HG03469 (cell line): ENCODE results near the gene PHETA2.

ENCODE experiments used
- ATAC-seq: cut with Tn5 transposase; IDR thresholded peaks from one replicate; pipeline ENCODE4 v1.9.1; 2021; ENCODE audit warnings: mild to moderate bottlenecking, moderate library complexity, moderate number of reproducible peaks; ENCODE audit not compliant: unreplicated experiment

PHETA2 gene, protein sequence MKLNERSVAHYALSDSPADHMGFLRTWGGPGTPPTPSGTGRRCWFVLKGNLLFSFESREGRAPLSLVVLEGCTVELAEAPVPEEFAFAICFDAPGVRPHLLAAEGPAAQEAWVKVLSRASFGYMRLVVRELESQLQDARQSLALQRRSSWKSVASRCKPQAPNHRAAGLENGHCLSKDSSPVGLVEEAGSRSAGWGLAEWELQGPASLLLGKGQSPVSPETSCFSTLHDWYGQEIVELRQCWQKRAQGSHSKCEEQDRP

DNA sequence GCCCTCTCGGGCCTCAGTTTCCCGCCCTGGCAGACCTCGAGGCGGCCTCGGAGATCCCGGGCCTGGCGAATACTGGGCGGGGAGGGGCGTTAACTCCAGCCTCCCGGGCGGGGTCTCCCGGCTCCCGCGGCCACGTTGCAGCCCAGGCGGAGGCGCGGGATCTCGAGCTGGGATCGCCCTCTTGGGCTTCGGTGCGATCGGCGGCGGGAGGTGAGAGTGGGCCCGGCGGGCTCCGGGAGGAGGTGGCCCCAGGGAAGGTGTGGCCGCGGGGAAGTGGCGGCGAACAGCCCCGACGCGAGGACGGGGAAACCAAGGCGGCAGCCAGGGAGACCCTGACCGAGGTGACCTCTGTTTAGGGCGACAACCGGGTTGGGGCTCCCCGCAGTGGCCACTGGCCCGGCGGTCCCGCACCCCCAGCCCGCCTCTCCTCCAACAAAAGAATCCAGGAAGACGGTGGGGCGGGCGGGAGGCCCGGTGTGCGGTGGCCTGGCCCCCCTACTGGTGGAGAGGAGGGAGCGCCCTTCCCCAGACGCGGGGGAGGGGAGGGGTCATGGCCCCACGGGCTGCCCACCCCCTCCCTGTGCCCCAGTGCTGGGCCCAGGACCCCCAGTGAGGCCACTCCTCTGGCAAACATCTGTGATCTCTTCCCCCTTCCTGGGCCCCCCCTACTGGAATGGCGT is at the start of gene PHETA2:
Gene PHETA2 (plus strand): TSS at position 117 of the 680 bp plus-strand sequence. CDS start 3,046 bp downstream, outside the sequence.
- ATAC-seq: no peak

DNA sequence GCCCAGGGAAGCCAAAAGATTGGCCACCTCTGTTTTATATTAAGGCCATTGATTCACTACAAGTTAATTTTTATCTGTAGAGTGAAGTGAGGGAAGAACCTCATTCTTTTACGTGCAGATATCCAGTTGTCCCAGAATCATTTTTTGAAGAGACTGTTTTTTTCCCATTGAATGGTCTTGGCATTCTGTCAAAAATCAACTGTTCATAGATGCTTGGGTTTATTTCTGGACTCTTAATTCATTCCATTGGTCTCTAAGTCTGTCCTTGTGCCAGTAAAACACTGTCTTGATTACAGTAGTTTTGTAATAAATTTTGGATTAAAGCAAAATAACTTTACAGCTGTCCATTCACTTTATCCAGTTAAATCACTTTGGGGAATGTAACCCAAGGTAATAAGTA is 48.6 kb upstream of the PHETA2 start:
- ATAC-seq: no peak

DNA sequence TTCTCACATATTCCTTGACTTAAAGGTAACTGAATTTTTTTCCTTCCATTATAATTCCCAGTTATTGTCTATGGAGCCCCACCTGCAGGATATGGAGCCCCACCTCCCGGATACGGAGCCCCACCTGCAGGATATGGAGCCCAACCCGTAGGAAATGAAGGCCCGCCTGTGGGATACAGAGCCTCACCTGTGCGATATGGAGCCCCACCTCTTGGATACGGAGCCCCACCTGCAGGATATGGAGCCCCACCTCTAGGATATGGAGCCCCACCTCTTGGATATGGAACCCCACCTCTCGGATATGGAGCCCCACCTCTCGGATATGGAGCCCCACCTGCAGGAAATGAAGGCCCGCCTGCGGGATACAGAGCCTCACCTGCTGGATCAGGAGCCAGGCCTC is 47.3 kb upstream of the PHETA2 start:
- no peak for ATAC-seq

DNA sequence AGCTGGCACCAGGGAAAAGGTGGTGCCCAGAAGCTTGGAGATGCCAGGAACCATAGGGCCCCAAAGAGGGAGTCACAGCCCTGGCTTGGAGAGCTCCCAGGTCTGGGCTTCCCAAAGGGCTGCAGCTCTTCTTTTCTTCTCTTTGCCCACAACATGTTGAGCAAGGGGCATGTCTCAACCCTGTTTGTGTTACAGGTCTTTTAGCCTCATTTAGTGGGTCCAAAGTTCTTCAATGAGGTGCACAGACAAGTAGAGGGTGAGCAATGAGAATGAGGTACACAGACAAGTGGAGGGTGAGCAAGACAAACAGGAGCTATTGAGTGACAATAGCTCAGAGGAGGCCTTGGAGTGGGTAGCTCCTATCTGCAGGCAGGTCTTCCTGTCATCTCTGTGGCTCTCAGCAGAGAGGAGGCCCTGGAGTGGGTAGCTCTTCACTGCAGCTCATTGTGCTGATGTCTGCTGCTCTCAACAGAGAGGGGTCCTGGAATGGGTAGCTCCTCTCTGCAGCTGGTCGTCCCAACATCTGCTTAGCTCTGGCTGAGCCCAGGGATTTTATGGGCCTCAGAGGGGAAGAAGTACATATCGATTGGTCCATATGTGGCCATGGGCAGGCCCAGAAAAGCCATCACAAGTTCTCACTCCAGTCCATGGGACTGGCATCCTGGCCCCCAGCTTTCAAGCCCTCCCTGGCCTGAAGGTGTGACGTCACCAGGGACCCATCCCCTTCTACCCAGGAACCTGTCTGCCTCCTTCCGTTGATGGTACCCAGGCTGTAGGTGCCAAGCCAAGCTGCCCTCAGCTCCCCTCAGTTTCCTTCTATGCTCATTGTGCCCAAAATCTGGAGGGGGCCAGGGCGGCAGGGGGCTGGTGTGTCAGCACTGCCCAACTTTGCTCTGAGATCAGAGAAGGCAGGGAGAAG is 40.5 kb upstream of the PHETA2 start:
- ATAC-seq: no peak

DNA sequence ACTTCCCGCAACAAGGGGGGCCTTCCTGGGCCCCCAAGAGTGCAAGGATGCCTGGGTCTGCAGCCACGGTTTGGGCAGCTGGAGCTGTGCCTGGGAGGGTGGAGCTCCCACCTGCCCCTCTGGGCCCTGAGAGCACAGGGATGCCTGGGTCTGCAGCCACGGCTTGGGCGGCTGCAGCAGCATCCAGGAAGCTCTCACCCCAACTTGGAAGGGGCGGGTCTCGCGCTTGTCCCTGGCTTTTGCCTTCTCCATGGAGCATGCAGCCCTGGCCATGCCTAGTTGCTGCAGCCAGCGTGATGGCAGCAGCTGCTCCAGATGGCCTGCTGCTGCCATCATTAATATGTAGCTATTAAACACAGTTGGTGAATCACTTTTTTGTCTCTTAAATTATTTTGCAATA is 38.8 kb upstream of the PHETA2 start:
- no peak for ATAC-seq

DNA sequence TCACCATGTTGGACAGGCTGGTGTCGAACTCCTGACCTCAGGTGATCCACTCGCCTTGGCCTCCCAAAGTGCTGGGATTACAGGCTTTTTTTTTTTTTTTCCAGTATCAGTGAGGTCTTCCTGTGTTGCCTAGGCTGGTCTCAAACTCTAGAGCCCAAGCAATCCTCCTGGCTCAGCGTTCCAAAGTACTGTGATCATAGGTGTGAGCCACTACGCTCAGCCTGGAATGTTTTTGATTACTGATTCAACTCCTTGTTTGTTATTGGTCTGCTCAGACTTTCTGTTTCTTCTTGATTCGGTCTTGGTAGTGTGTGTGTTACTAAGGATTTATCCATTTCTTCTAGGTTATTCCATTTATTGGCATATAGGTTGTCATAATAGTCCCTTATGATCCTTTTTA is 34.8 kb upstream of the PHETA2 start:
- ATAC-seq: no peak

DNA sequence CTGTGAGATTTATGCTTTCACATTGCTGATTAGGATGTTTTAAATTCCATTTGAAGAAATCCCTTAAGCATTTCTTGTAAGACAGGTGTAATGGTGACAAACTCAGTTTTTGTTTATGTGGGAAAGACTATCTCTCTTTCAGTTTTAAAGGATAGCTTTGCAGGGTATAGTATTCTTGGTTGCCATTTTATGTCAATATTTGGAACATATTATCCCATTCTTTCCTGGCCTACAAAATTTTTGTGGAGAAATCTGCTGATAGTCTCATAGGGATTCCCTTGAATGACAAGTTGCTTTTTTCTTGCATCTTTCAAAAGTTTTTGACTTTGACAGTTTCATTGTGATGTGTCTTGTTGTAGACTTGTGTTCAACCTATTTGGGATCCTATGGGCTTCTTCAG is 32.3 kb upstream of the PHETA2 start:
- no peak for ATAC-seq

DNA sequence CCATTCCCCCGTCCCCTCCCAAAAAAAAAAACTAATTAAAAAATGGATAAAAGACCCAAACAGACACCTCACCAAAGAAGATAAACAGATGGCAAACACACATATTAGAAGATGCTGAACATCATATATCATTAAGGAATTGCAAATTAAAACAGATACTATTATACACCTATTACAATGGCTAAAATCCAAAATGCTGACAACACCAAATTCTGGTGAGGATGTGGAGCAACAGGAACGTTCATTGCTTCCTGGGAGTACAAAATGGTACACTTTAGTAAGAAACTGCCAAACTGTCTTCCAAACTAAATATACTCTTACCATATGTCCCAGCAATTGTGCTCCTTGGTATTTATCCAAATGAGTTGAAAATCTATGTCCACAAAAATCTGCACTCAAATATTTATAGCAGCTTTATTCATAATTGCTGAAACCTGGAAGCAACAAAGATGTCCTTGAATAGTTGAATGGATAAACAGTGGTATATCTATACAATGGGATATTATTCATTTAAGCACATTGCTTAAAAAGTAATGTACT is 23.3 kb upstream of the PHETA2 start:
- no peak for ATAC-seq

DNA sequence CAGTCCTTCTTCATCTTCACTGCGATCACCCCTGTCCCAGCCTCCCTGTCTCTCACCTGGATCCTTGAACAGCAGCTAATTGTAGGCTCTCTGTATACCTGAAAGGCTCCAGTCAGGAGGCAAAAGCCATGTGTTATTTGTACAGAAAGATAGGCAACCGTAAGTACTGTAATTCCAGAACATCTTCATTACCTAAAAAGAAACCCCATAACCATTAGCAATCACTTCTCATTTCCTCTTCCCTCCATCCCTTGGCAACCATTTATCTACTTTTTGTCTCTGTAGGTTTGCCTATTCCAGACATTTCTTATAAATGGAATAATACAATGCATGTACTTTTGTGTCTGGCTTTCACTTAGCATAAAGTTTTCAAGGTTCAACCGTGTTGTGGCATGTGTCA is 21.3 kb upstream of the PHETA2 start:
- ATAC-seq: no peak

DNA sequence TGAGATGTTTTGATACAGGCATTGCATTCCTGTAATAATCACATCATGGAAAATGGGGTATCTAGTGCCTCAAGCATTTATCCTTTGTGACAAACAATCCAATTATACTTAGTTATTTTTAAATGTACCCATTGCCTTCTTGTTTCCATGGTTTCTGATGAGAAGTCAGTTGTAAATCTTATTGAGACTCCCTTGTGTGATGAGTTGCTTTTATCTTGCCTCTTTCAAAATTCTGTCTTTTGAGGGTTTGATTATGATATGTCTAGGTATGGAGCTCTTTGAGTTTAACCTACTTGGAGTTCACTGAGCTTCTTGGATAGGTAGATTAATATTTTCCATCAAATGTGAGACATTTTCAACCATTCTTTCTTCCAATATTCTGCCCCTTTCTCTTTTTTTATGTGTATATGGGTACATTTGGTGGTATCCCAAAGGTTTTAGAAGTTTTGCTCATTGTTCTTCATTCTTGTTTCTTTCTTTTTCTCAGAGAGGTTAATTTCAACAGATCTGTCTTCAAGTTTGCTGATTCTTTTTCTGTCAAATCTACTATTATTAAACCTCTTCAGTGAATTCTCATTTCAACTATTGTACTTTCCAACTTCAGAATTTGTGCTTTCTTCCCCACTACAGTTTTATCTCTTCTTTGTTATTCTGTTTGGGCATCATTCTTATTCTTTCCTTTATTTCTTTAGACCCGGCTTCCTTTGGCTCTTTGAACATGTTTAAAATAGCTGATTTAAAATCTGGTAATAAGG is 17.1 kb upstream of the PHETA2 start:
- ATAC-seq: no peak

DNA sequence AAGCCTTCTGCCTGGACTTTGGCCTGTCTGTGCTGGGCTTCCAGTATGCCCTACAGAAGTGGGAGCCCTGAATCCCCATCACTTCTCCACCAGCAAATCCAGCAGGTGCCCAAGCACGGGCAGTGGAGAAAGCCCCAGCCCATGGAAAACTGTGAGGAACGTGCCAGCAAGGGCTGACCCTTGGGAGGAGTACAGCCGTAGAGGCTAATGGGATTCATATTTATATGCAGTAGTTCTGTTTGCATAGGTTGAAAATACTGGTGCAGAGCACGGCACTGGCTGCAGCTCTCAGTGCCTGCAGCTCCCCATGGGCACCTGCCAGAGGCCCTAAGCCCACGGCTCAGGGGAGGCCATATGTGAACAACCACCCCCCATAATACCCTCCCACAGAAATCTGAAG is 13.6 kb upstream of the PHETA2 start:
- no peak for ATAC-seq

DNA sequence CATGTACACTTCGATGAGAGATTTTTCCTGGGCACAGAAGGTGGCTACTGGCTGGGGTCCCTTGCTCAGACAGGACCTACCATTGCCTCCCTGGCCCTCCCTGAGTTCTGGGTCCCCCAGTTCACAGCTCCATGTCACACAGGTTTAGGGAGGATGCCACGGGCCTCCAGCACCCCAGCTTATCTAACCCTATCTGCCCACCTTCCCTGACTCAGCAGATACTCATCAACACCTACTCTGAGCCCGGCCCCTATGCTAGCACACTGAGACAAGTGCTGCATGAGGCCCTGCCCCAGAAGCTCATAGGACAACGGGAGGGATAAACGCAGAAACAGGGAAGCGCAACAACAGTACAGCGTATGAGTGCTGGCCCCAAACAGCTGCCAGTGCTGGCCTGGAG is 13.0 kb upstream of the PHETA2 start:
- ATAC-seq: no peak

DNA sequence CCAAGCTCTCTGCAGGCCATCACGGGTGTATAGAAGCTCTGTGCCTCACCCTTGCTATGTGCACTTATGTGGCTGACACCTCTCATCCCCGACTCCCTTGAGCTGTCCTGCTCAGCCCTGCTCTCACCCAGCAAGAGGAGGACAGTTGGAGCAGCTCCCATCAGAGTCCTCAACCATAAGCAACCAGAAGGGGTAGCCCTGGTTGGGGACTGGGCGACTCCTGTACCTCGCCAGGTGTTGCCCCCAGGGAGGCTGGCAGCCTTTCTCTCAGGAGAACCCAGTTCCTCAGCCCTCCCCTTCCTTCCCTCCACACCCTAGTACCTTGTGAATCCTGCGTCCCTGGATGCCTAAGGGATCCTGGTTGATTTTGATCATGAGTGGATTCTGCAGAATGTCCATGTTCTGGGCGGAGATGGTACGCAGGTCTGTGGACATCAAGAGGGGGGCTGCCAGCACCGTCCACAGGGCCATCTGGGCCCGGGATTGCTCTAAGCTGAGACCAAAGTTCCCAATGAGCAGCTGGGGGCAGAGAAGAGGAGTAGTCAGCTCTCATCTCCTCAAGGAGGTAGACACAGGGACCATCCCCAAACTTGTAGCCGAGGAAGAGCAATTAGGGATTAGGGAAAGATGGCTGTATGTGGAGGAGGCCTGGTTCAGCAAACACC is 11.4 kb upstream of the PHETA2 start:
- no peak for ATAC-seq

DNA sequence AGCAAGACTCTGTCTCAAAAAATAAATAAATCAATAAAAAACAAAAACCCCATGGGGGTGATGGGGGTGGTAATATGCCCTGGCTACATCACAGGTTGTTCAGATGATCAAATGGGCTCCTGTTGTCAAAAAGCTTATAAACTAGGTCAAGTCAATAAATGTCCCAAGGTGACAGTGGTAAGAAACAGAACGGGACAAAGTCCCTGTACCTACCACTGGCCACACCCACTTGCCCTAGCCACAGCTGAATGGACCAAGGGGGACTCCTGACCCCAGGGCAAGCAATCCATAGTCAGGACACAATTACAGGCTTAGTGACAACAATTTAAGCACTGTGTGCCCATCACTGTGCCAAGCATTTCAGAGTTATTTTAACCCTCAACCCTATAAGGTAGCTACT is 9.4 kb upstream of the PHETA2 start:
- no peak for ATAC-seq

DNA sequence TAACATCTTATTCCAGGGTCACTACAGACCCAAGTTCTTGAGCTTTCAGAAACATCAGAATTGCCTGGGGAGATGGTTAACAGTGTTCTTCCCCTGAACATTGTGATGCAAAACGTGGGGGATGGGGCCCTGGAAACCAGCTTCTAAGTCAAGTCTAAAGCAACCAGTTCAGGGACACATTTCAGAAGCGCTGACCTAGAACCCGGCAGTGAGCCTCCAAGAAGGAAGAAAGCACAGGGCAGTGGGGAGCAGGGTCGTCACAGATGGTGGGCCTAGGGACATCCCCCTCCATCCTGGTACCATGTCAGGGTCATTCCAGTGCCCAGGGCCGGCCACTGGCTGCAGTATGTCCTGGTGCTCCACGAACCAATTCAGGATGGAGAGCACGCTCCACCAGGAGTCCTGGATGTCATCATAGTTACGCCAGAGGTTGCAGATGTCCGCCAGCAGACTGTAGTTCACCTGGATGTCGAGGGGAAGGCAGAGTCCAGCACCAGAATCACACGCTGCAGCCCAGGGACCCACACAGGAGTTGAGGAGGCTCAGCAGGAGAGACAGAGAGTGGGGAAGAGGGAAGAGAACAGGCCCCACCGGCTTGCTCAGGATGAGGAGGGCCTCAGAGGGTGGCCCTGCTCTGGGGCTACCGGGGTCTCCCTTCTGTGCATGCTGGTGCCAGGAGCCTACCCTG is 8.5 kb upstream of the PHETA2 start:
- ATAC-seq: no peak

DNA sequence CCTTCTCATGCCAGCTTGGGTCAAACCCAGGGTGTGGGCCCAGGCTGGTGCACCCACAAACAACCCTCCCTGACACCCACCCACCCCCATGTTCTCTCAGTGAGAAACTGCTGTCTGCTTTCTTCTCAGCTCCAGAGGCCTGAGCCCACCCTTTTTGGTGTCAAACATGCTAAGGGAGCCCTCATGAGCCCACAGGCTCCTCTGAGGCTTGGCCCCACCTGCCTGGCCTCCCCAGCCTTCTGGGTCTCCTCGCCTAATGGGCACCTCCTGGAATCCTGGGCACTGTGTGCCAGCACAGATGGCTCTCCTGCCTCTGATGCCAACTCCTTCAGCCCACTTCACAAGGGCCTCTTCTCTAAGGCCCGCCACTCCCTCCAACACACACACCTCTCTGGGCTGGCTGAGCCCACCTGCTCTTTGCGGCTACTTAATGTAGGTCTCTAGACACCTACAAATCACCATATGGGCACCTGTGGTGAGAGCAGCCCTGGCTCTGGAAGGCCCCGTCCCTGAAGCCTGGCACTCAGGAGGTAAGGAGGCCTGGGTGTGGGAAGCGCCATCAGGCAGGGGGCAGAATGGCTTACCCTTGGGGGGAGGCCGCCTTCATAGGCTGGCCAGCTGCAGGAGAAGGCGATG is 7.8 kb upstream of the PHETA2 start:
- ATAC-seq: no peak

DNA sequence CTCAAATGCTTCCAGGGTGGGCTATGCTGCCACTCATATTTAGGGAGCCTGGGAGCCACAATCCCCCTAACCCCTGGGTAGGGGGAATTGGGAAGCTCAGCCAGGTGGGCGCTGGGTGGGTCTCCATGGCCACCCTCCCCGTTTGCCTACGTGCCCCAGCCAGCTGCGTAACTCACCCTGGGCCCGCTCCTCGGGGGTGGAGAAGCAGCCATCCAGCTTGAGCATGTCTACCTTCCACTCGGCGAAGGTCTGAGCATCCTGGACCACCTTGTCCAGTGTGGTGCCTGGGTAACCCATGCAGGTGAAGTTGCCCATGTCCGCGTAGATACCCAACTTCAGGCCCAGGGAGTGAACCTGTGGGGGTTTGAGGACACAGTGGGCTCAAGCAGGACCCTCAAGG is 7.1 kb upstream of the PHETA2 start:
- ATAC-seq: no peak

DNA sequence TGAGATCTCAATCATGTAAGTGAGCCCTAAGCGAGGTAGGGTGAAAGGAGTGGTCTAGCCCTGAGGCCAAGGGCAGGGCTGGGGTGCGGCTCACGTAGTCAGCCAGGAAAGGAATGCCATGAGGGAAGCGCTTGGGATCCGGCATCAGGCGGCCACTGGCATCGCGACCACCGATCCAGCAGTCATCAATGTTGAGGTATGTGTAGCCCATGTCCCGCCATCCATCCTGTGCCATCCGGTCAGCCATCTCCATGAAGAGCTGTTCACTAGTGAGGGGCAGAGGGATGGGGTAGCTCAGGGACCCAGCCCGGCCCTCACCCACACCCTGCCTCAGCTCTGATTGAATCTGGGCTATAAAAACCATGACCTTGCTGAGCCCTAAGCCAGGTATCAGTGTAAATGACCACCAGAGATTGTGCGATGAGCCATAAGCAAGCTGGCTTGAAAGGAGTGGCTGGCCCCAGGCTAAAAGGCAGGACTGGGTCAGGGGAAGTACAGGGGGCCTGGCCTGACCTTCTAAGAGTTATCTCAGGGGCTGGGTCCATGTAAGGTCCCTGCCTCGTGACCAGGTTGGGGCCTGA is 6.3 kb upstream of the PHETA2 start:
- ATAC-seq: no peak

DNA sequence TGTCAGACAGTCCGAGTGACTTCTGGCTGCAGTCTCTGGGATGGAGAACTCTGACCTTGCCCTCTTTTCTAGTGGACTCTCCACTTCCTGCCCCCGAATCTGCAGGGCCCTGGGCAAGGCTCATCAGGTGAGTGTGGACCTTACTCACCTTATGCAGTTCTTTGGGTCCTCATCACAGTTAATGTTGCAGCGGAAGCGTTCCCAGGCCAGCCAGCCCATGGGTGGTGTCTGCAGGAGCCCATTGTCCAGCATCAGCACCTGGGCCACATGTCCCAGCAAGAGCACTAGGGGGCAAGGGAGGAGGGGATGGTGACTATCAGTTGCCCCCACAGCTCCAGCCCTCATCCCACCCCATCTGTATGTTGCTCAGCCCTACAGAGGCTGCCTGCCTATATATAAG is 5.8 kb upstream of the PHETA2 start:
- no peak for ATAC-seq
